ENCODE data around the gene CBY2.
"Not testable (repeated sequence)": the region's sequence is repeated elsewhere in the genome, so short reads cannot be mapped to it uniquely, and the experiment has no call there.

The CBY2 gene

DNA sequence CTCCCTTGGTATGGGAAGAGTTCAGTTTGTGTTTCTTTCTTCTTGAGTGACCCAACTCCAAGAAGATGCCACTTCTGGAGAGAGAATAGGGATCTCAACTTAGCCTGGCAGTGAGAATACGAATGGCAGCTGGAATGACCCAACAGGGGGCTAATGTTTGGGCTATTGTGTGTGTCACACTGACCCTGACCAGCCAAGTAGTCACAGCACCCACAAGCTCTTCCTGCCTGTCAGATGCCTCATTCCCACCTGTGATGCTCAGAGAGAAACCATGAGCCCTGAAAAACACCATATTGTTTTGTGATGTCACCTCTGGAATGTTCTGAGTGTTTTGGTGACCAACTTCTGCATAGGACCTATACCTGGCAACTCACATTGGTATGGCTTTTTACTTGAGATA lies at the start of gene CBY2:
Gene CBY2, plus strand, starts transcription at position 233 of the 400 bp plus-strand sequence. Its CDS starts 71 bp downstream, at position 304.
- DNase-seq: no peak

DNA sequence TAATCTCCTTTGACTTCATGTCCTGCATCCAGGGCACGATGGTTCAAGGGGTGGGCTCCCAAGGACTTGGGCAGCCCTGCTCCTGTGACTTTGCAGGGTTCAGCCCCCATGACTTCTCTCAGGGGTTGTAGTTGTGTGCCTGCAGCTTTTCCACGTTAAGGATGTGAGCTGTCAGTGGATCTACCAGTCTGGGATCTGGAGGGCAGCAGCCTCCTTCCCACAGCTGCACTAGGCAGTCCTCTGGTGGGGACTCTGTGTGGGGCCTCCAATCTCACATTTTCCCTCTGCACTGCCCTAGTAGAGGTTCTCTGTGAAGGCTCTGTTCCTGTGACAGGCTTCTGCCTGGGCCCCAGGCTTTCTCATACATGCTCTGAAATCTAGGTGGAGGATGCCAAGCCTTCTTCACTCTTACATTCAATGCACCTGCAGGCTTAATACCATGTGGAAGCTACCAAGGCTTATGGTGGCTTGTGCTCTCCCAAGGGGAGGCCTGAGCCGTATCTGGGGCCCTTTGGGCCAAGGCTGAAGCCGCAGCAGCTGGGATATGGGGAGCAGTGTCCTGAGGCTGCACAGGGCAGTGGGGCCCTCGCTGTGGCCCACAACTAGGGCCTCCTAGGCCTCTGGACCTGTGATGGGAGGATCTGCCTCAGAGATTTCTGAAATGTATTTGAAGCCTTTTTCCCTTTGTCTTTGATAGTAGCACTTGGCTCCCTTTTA lies 47.3 kb upstream of the CBY2 start:
- DNase-seq: no peak

DNA sequence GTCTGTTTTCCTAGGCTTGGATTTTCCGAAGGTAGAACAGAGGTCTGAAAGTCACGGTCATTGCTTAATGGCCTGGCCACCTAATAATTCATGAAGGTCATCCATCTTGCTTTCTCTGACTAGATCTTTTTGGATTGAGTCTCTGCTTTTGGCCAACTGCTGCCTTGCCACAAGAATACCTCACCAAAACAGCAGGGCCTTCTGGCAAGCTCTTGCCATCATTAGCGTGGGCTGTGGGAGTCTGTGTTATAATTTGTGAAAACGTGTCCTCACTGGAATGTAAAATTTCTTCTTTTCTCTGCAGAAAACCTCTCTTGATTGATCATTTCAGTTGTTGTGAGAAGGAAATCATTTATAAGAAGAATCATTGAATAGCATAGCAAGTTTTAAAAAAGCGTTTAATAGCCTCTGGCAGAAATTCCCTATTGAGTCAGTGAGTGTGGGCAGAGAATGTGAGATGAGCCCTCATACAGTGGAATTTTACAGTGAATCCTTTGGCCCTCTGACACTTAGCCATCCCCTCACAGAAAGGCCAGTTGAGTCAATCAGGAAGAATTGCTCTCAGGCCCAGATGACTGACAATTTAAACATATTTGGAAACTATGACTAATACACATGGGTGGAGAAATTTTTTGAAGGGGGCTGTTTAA lies 43.4 kb upstream of the CBY2 start:
- DNase-seq: no peak

DNA sequence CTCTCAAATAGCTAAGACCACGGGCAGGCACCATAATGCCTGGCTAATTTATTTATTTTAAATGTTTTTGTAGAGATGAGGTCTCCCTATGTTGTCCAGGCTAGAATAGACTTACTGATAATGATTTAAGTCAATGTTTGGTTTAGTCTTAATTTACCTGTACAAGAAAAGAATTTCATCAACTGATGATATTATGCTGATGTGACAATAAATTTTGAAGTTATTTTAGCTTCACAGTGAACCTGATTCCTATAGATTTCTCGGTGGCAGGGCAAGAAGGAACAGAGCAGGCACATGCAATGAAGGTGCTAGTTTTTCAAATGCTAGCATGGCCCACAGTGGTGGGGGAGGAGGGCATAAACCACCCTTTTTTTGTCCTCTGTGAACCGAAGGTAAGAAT lies 42.6 kb upstream of the CBY2 start:
- DNase-seq: no peak

DNA sequence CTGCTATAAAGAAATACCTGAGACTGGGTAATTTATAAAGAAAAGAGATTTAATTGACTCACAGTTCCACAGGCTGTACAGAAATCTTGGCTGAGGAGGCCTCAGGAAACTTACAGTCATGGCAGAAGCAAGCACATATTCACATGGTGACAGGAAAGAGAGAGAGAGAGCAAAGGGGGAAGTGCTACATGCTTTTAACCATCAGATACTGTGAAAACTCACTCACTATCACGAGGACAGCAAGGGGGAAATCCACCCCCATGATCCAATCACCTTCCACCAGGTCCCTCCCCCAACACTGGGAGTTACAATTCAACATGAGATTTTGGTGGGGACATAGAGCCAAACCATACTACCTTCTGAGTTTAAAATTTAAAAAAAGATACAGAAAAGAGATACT lies 41.7 kb upstream of the CBY2 start:
- DNase-seq: not testable (repeated sequence)

DNA sequence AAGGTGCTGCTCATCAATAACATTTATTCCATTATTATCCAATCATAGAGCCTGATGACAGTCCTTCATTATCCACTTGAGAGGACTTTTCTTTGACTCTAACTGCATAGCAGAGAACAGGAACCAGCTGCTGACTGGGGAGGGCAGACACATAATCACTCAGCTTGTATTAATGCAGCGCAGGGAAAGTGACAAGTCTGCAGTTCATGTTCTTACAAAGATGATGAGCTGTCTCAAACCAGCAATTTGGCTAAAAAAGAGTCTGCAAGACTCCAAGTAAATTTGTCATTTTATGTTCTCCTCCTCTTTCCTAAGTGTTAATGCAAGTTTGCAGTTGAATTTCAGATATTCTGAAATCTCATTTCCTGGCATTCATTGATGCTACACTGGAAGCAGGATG lies 40.0 kb upstream of the CBY2 start:
- no peak for DNase-seq

- not testable (repeated sequence) for DNase-seq
Measured at GRCh38 chr13:45662903-45663302, 39.2 kb upstream of the CBY2 start.

- DNase-seq: not testable (repeated sequence)
Measured at GRCh38 chr13:45669626-45670025, 32.5 kb upstream of the CBY2 start.

GRCh38 chr13:45670189-45670885 lies 31.8 kb upstream of the CBY2 start:
- no peak for DNase-seq

DNA sequence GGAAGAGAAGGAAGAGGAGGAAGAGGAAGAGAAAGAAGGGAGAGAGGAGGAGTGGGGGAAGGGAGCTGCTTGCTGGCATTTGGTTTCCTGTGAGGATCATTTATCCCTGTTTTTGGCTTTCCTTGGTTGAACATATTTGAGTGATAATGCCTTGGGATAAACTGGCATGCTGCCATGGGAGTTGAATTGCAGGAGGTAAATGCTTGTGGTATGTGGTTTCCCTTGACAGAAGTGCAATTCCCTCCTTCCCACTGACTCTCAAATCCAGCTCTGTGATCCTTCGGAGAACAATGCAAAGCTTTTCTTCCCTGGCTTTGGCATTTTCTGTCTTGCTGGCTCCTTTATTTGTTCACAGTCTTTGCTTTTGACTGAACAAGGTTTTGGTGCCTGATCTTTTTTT lies 27.2 kb upstream of the CBY2 start:
- no peak for DNase-seq

DNA sequence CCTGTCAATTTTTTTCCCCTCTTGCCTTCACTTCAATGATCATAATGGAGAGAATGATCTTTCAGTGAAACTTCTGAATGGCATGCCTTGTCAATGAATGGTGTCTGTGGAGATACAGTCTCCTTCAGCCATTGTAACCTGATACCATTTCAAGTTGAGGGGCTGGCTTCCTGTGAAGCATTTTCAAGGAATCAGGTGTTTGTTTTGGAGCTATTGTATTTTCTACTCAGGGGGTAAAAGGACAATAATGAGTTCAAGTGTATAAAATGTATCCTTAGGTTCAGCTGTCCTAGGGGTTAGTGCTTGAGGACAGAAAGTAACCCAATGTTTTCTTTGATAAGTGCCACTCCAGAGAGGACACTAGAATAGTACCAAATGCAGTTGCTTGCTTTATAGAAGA lies 23.8 kb upstream of the CBY2 start:
- no peak for DNase-seq

DNA sequence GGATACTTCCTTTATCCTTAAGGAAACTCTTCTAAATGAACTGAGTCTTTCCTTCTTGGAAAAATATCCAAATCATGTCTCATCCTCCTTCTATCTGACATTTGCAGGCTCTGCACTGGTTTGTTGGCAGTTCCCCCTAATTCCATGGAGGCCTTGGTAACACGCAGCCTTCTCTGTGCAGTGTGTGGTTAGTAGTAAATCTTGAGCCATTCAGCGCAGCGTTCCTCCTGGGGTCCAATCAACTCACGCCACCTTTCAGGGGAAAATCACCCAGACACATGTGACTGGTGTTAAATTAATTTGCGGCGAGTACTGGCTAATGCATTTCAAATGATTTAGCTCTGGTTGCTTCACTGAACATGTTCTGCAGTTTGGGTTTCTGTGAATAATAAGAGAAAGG lies 21.0 kb upstream of the CBY2 start:
- no peak for DNase-seq

DNA sequence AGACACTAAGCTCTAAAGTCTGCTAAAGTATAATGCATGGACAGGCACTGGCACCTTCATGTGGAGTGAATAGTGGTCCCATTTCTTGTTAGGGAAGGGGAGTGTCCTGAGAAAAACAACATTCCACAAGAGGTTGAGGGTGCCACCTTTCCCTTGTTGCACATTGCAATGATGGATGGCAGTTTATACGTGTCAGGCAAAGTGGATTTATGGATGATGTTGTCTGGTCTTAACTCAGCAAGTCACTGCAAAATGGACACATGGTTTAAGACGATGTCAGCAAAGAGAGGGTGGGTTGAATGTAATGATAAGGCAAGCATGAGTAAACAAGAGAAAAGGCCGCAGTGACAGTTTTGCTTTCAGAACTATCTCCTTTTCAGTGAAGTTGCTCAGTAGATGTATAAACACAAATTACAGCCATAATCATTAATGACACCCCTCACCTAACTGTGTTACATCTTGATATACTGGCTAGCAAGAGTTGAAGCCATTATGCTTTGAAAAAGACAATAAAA lies 19.6 kb upstream of the CBY2 start:
- no peak for DNase-seq

GRCh38 chr13:45683701-45684100 lies 18.4 kb upstream of the CBY2 start:
- no peak for DNase-seq

DNA sequence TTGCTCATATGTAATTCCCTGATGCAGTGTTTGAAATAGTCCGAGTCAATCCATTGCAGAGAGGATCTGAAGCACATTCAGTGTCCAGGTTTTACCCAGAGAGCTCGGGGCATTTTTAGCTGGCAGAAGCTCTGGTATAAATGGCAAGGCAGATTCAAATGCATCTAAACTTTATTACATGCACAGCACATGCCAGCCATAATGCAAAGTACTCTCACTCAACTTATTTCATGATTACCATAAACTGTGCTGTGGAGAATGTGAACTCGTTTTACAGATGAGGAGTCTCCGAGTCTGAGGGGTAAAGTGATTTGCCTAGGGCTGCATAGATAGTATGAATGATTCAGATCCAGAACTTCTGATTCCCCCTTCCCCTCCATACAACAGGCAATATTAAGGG lies 13.5 kb upstream of the CBY2 start:
- DNase-seq: no peak

GRCh38 chr13:45690636-45691035 lies 11.5 kb upstream of the CBY2 start:
- DNase-seq: no peak

- DNase-seq: no peak
Measured at GRCh38 chr13:45691251-45691650, 10.9 kb upstream of the CBY2 start.

GRCh38 chr13:45691667-45692066 lies 10.5 kb upstream of the CBY2 start:
- no peak for DNase-seq

- DNase-seq: no peak
Measured at GRCh38 chr13:45695198-45695730, 6.9 kb upstream of the CBY2 start.

- no peak for DNase-seq
Measured at GRCh38 chr13:45696610-45697226, 5.4 kb upstream of the CBY2 start.

GRCh38 chr13:45700971-45701900 lies 884 bp upstream of the CBY2 start:
- DNase-seq: no peak

DNA sequence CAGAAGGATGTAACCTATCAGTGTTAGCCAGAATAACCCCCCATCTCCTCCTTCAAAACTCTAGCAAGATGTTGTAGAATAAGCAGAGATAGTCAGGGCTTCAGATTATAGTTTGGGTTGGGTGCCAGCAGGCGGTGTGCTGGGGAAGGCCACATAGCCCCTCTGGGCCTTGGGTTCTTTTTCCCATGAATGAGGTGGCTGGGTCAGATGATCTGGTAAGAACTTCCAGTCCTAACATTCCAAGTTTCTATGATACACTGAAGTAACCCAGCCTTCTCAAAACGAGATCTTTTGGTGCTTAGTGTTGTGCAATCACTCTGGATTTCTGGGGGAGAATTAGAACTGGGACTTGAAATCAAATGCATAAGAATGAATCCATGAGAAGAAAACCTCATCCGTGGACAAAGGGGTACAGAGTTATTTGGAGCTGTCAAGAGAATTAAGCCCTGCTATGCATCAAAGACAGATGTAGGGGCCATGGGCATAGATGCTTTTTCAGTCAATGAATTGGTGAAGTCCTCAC lies 810 bp downstream of the CBY2 start:
- DNase-seq: no peak

Measured in activated CD4-positive, alpha-beta T cell treated with anti-CD3 and anti-CD28 coated beads for 4 hours (primary cell).